ENCODE measurements around the gene CUEDC1.

Gene CUEDC1

DNA sequence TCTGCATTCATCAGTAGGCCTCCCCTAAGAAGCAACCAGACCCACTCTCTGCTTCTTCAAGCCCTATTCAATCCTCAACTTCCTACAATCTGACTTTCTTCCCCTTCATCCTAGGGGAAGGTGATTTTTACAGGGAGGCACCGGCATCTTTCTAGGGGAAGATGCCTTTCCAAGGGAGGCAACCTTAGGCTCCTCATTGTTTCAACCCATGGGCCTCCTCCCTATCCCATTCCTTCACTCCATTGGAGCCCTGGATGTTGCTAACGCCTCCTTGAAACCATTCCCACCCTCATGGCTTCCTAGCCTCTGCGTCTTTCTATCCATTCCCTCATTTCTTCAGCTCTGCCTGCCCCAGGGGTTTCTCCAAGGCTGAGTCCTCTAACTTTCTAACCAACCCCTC, 2.7 kb upstream of the CUEDC1 start:
- DNase-seq (ENCODE audit: low read depth, low spot score), result no peak

DNA sequence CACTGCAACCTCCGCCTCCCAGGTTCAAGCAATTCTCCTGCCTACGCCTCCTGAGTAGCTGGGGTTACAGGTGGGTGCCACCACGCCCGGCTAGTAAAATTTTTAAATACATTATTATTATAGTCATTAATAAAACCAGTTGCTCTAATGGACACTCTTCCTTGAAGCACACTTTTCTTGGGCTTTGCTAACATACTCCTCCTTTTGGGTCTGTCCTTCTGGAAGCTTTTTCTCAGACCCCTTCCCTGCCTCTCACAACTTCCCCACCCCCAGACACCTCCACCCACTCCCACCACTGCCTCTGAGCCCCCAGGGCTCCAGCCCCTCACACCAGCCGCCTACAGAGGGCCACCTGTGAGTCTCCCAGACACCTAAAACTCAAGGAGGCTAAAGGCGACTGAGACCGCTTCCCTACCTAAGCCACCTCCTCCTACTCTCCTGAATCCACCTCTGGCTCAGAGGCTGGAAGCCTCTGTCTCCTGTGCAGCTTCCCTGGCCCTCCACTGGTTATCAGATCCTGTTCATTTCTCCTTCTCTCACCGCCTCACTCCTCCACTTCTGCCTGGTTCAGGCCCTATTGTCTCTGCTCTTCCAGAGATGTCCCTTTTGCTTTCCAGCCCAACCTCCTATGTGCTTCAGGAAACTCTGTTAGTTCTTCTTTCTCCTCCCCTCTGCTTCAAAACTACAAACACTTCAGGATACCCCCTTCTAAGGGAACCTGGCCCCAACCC, 2.1 kb upstream of the CUEDC1 start:
- no peak for DNase-seq (ENCODE audit: low read depth, low spot score)

DNA sequence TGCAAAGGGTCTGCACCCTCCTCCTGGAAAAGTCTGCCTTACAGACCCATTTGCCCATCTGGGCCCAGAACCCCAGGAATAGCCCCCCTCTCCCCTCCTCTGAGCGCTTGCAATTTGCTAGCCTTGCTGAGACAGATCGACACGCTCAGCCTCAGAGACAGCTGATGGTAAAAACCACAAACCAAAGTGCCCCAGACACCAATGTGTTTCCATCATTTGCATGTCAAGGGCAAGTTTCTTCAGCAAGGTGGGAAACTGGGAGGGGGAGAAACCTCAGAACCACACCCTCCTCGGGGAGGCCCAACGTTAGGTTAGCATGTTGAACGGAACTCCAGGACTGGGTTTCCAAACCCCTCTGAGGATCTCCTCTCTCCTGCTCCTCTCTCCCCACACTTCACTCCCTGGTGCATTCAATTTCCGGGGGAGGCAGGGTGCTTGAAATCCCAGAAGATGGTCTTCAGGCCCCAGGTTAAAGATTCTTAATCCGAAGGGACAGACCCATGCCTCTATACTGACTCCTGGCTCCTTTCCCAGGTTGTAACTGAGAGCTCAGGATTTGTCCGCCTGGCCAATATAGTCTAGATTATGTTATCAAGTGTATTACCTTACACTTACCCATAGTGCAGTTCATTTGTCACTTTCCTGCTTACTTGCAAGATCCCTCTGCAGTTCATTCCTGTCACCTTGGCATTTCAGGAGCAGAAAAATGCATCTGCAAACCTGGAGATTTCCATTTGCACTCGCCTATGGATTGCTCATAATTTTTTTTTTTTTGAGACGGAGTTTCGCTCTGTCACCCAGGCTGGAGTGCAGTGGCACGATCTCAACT, 1.3 kb upstream of the CUEDC1 start:
- DNase-seq (ENCODE audit: low read depth, low spot score), result no peak

DNA sequence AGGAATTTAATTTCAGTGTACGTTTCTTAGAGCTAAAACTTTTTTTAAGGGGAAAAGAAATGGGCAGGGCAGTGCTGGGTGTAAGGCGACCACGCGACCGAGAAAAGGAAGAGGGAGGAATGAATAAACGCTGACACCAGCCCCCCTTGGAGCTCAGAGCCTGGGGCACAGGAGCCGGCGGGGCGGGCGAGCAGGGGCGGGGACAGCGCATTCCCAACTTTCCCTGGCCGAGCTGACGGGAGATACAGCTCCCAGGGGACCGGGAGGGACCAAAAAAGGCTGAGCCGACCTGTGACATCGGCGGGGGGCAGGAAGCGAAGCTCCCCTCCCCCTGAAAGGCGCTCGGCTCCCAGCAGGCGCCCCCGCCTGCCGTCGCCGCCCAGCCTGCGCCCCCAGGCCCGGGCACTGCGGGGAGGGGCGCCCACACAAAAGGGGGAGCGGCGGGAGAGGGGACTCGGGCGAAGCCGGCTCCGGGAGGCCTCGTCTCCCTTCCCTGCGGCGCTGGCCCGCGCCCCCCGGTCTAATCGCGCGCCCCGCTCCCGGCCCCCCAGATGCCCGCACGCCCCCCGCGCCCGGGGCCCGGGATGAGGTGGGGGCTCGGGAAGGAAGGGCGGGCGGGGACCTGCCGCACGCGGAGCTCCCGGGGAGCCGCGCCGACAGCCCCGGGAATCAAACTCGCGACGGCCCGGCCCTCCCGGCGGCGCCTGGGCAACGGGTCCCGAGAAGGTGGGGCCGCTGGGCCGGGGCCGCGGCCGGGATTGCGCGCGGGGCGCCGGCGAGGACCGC, 622 bp downstream of the CUEDC1 start:
- no peak for DNase-seq (ENCODE audit: low read depth, low spot score)

DNA sequence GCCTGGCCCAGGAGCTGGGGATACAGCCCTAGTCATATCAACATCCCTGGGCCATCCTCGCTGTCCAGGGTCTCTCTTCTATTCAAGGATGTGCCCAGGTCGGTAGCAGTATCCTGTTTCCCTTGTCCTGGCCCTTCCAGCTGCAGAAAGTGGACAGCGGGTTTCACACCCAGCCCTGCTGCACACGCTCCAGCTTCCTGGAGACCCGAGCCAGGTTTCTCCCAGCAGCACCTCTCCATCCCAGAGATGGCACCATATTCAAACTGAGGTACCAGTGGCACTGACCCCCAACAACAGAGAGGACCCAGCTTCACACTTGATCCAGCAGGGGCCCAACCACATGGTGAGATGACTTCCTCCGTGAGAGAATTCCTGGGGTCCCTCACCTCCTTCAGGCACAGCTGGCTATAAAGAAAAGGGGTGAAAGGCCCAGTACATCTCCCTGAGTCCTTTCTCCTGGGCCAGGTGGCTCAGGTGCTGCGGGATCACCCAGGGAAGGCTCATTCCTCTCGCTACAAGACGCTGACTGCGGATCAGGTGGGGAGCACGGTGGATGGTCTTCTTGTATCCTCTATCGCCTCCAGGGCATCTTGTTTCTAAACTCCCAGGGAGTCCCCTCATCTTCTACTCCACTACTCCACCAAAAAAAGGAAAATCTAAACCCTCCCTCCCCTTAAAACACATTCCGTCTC, 1.4 kb downstream of the CUEDC1 start:
- no peak for DNase-seq (ENCODE audit: low read depth, low spot score)

DNA sequence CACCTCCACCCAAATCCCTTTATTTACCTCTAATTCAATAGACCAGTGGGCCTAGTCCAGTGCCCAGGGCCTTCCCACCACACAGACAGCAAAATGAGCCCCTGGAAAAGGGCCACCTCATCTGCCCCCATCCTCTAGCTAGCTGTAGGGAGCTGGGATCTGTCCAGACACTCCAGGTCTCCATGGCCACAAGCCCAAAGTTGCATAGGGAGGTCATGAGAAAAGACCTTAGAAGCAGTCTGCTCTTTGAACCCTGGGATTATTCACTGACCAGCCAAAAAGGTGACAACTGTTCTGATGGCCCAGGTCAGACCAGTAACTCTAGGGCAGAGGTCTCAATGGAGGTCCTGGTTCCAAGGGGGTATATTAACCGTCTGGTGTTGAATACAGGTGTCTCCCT, 2.0 kb downstream of the CUEDC1 start:
- DNase-seq (ENCODE audit: low read depth, low spot score), result no peak

DNA sequence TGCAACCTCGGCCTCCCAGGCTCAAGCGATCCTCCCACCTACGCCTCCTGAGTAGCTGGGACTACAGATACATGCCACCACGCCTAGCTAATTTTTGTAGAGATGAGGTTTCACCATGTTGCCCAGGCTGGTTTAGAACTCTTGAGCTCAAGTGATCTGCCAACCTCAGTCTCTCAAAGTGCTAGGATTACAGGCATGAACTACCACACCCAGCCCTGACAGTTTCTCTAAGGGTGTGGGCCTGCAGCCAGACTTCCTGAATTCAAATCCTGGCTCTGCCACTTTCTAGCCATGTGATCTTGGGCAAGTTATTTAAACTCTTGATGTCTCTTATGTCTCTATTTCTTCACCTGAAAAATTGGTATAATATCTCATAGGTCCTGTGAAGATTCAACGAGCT, 5.6 kb downstream of the CUEDC1 start:
- no peak for DNase-seq (ENCODE audit: low read depth, low spot score)

DNA sequence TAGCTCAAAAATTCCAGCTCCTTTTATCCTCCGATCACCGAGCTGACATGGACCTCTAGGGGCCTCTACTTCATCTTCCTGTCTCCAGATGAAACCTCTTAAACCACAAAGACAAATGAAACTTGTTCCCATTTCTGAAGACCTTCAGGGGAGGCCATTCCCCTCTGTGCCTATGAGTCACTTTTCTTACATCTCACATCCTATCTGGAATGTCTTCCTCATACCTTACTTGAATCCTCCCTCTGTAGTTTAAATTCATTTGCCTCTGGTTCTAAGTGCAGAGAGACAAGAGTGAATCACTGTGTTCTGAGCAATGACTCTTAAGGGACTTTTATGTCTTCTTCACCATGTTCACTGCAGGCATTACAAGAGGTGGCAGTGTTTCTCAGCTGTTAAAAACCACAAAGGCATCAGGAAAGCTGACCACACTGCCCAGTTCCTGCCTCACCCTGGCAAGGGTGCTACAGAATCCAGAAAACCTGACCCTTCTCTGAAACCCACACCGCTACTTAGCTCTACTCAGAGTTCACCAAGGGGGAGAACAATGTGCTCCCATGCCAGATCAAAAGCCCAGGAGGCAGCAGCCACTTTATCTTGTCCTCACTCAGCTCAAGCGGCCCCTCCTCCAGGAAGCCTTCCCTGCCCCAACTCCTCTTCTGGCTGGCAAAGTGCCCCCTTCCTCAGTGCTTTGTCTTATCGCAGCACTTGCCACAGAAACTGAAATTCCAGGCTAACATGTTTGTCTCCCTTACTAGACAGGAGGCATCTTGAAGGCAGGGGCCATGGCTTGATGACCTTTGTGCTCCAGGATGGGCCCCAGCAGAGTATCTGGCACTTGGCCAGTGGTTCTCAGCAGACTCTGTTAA, 6.4 kb downstream of the CUEDC1 start:
- peak; percentile 74 for DNase-seq (ENCODE audit: low read depth, low spot score)

DNA sequence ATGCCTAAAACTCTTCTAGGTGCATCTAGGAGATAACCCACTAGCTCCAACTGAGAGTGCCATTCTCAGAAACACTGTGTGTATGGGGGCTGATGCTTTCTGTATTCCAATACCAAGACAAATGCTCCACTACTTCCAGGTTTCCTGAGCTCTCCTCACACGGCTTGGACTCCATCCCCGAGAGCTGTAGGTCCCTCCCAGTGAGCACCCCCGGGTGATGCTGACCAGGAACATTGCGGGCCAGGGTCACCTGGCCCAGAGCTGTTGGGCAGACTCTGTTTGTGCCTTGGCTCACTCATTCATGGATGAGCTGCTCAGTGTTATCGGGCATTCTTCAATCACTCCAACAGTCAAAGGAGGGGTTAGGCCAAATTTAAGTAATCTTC, 7.0 kb downstream of the CUEDC1 start:
- no peak for DNase-seq (ENCODE audit: low read depth, low spot score)

DNA sequence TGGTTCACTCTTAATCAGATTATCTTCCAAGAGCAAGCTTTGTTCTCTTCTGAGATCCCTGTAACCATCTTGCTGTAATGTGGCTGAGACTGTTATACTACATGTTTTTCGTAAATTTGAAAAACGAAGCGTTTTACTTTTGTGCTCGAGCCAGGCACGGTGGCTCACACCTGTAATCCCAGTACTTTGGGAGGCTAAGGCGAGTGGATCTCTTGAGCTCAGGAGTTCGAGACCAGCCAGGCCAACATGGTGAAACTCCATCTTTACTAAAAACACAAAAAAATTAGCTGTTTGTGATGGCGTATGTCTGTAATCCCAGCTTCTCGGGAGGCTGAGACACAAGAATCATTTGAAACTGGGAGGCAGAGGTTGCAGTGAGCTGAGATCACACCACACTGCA, 7.8 kb downstream of the CUEDC1 start:
- no peak for DNase-seq (ENCODE audit: low read depth, low spot score)

DNA sequence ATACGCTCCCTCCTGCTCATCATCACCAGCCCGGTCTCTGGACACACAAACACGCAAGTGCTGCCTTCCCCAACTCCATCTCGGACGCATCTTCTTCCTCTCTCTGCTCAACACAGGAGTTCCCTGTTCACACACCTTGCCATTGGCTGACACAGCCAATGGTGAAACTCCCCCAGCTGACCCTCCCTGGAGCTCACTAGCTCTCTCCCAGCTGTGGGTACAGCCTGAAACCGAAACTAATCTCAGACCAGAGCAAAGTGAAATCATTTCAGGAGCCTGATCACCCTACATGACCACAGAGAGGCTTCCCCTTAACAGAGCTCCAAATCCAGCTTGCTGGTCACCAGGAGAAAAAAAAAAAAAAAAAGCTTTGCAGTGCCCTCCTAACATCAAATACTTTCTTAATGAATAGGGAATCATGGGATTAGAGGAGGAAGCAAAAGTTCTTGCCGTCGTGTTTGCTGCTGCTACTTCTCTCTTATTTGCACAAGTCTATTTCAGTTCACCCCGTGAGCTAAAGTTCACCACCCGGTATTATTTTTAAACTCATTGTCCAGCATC, 8.3 kb downstream of the CUEDC1 start:
- no peak for DNase-seq (ENCODE audit: low read depth, low spot score)

DNA sequence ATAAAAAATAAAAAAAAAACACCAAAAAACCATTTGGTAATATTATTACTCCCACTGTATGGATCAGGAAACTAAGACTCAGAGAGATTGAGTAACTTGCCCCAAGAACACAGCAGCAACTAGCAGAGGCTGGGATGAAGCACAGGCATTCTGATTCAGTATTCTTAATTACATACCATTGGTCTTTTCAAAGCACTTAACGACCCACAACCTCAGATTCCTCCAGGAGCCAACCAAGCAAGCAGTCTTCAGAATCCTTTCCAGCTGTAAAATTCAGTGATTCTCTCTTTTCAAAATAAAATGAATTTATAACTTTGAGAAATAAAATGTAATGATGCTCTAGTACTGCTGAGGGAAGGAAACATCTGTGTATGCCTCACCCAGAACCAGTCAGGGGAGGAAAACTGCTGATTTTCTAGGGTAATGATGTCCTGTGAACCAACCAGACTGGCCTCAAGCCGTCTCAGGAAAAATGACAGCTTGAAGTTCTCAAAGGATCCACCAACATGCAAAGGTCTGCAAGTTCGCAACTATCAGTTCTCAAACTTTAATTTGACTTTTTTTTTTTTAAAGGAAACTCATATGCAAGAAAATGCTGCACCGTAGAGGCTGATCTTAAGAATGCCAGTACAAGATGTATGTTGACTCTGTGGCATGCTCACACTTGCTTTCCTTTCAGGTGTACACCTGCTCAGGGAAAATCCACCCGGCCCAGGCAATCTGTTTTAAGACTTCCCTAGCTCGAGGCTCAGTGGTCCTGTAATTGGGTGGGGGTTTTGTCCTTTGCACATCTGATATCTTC, 9.0 kb downstream of the CUEDC1 start:
- no peak for DNase-seq (ENCODE audit: low read depth, low spot score)

DNA sequence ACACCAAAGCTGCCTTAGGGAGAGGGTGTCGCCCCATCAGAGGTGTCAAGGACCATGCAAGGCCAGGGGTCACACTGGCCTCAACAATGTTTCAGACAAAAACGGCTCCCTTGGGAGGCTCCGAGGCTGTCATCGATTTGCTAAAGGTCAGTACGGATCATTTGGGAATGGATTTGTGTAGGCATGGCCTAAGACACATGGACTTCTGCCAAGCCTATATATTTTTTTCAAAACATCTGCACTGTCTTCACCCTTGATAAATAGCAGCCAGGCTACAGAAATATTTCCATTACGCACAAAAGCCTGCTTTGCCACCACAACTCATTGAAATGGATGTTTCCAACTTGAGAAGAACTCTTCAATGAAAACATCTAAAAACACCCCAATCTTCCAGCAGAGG, 10.3 kb downstream of the CUEDC1 start:
- DNase-seq (ENCODE audit: low read depth, low spot score), result no peak

DNA sequence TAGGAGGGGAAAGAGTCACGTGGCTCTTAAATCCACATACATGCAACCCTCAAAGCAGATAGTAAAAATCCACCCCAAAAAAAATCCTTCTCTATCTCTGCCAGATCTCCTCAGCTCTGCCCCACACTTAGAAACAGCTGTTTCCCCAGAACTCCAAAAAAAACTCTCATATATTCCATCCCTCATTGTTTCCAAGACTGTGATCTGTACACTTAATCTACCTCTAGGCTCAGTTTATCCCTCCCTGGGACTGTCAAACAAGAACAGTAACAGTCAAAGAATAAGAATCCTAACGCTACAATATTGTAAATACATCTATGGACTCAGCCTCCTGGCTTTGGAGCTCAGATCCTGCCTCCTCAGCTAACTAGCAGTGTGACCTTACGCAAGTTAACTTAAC, 11.6 kb downstream of the CUEDC1 start:
- DNase-seq (ENCODE audit: low read depth, low spot score), result no peak

DNA sequence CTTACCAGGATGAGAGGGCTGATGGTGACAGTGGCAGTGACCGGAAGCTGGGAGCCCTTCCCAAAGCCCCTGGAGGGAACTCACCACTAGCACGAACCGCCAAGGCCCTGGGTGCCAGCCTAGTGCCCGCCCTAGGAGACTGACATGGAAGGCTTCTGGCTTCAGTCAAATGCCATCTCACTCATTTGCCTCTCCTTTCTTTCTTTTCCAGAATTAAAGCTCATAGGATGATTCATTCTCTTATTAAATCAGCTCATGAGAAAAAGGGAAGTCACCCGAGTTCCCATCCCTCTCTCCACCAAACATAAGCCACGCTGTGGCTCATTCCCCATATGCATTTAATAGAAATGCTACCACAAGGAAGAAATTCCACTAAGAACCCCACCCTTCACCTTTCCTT, 12.1 kb downstream of the CUEDC1 start:
- no peak for DNase-seq (ENCODE audit: low read depth, low spot score)

DNA sequence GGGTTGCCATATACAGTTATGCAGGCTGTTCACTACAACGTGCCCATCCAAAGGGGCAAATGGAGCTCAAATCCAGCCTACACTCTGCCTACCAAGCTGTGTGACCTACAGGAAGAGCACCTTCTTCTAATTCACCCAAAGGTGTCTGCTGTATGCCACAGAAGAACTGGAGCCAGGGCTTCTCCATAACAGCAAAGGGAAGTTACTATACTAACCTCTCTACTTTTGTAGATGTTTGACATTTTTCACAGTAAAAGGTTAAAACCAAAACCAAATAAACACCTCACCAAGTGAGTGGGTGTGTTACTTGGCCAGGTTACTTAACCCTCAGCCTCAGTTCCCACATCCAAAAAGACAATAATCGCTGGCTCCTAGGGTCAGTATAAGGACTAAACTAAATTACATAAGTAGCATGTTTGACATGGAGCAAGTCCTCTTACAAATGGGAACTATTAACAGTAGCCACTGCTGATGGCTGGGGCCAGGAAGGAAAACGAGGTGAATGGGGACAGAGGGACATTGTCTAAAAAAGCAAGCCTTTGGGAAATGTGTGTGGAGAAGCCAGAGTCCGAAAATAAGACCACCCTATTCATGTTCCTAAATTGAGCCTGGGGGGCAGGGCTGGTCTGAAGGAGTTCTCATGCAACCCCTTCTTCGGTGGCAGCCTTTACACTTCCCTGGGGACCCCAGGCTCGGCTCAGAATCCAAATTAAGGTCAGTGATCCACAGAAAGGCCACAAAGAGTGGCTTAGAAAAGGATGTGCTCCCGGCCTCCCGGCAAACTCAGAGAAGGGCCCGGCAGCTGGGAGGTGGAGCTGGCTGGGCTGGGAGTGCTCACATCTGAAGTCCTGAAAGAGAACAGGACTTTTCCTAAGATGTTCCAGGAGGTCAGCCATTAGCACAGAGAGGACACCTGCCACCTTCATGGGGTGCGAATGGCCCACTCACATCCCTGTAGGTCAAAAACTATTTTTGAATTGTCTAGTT, 13.5 kb downstream of the CUEDC1 start:
- no peak for DNase-seq (ENCODE audit: low read depth, low spot score)

DNA sequence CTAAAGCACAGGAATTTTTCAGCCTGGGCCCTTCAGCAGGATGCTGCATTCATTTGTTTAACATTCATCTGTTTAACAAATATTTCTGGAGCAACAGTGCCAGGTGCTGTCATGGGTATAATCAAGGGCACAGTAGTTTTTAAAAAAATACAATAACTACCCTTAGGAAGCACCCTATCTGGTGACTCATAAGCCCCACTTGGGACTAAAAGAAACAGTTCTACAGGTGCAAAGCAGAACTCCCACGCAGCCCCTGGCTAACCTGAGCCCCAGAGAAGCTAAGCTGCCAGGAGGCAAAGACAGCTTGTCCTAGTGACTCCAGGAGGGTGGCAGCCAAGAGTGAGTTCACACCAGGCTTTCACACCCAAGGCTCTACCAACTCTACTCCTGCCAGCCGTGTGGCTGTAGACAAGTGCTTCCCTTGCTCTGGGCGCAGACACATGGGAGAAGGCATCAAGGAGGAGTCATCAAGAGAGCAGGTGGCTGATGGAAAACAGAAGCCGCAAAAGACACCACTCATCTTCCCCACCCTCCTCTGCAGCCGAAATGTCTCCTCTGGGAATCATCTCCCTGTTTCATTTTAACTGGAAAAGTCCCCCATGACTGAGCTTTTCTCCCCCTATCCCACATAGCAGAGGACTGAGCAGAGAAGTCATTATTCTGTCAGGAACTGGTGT, 14.4 kb downstream of the CUEDC1 start:
- no peak for DNase-seq (ENCODE audit: low read depth, low spot score)

DNA sequence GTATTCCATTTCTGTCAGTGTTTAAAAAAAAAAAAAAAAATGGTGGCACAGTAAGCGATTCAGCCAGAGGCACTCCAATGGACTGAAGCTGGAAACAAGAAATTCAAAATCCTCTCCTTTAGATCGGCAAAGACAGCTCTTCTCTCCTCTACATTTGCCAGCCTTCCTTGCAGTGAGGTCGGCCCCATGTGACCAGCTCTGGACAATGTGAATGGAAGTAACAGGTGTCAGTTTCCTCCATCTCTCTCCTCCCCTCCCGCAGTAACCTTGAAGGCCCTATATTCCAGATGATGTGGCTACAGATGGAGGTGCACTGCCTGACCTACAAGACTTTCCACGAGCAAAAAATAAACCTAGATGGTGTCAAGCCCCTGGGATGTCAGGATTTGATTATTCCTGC, 15.0 kb downstream of the CUEDC1 start:
- no peak for DNase-seq (ENCODE audit: low read depth, low spot score)

All from smooth muscle cell of the brain vasculature (primary cell).